HAP-1 (cell line): ENCODE measurements around the gene HLA-DQA2.
"Not testable (repeated sequence)": the region's sequence is repeated elsewhere in the genome, so short reads cannot be mapped to it uniquely, and the experiment has no call there.

ENCODE experiments used
- DNase-seq, 2 experiments: peaks; one replicate each; pipeline ENCODE4 v3.0.0-alpha.2; 2016 to 2020; ENCODE audit warnings: low spot score in 2 of 2
- H3K27me3 ChIP-seq: fragments of 250-450 bp; sonication (Bioruptor Pico); 2 replicates; pipeline ENCODE4 v1.5.1; 2020; ENCODE audit warnings: low read depth, mild to moderate bottlenecking, moderate library complexity
- H3K36me3 ChIP-seq: fragments of 250-450 bp; sonication (Bioruptor Pico); replicated peaks from 2 replicates; pipeline ENCODE4 v1.5.1; 2020; ENCODE audit warnings: mild to moderate bottlenecking
- H3K4me1 ChIP-seq: fragments of 250-450 bp; sonication (Bioruptor Pico); 2 replicates; pipeline ENCODE4 v1.5.1; 2020; ENCODE audit warnings: mild to moderate bottlenecking
- H3K4me3 ChIP-seq: fragments of 250-450 bp; sonication (Bioruptor Pico); 2 replicates; pipeline ENCODE4 v1.5.1; 2020; ENCODE audit warnings: mild to moderate bottlenecking, moderate library complexity
- H3K9me3 ChIP-seq: fragments of 250-450 bp; sonication (Bioruptor Pico); 2 replicates; pipeline ENCODE4 v1.5.1; 2020; ENCODE audit warnings: mild to moderate bottlenecking, moderate library complexity
- in situ Hi-C: fragments of 300-500 bp; cut with MboI; formaldehyde crosslinking; loops from 3 replicates; pipeline ENCODE4 v1.14.3; 2020; ENCODE audit warnings: low sequenced_read_pairs, inconsistent platforms, mixed read lengths

The HLA-DQA2 gene

GRCh38 chr6:32741031-32741960 lies at the start of gene HLA-DQA2:
TSS of gene HLA-DQA2 (plus strand) at chr6:32741391. CDS start at chr6:32741444, 53 bp downstream.
- Histone ChIP-seq H3K4me3 (no peak within 1 kb of the TSS), H3K36me3 (no peaks in the 10 kb centered on the region), H3K9me3 (no peaks in the 10 kb centered on the region), H3K4me1 (no peaks in the 10 kb centered on the region), H3K27me3 (peaks cover 32% of the 10 kb centered on the region)
- DNase-seq: no peak
- in situ Hi-C loops: no loop called here

- Histone ChIP-seq H3K4me1 (no peaks in the 10 kb centered on the region), H3K4me3 (no peak overlapping the region), H3K27me3 (peaks cover 5% of the 10 kb centered on the region; the same call in 1 of the 2 replicates), H3K9me3 (no peaks in the 10 kb centered on the region), H3K36me3 (no peaks in the 10 kb centered on the region)
- in situ Hi-C loops: loop anchor here (10.0 kb wide), 1 partner anchor 277 kb away; no protein-coding TSS in a partner anchor
- peak; percentile 15 to 40 for DNase-seq
These were observed 49.2 kb upstream of the HLA-DQA2 start for GRCh38 chr6:32692019-32692418.

- in situ Hi-C loops: loop anchor here (10.0 kb wide), 1 partner anchor 282 kb away; no protein-coding TSS in a partner anchor
These were observed 44.2 kb upstream of the HLA-DQA2 start for GRCh38 chr6:32697031-32697430.

GRCh38 chr6:32700391-32701040 lies 40.7 kb upstream of the HLA-DQA2 start:
- no peaks in the 10 kb centered on the region for H3K36me3 ChIP-seq
- no peaks in the 10 kb centered on the region for H3K4me1 ChIP-seq
- in situ Hi-C loops: no loop called here
- no peaks in the 10 kb centered on the region for H3K9me3 ChIP-seq
- DNase-seq: peak; percentile 55 to 56
- no peak overlapping the region for H3K4me3 ChIP-seq
- peaks cover 6% of the 10 kb centered on the region; the same call in 1 of the 2 replicates for H3K27me3 ChIP-seq

More at GRCh38 chr6:32697031-32697430, 44.2 kb upstream of the HLA-DQA2 start:
- no peaks in the 10 kb centered on the region for H3K4me1 ChIP-seq
- no peaks in the 10 kb centered on the region for H3K9me3 ChIP-seq
- H3K4me3 ChIP-seq: no peak overlapping the region
- H3K27me3 ChIP-seq: peaks cover 8% of the 10 kb centered on the region
- DNase-seq: no peak
- no peaks in the 10 kb centered on the region for H3K36me3 ChIP-seq

GRCh38 chr6:32703347-32703746 lies 37.8 kb upstream of the HLA-DQA2 start:
- in situ Hi-C loops: no loop called here
- no peak for DNase-seq
- no peaks in the 10 kb centered on the region for H3K4me1 ChIP-seq
- H3K27me3 ChIP-seq: peaks cover 3% of the 10 kb centered on the region; the same call in 1 of the 2 replicates
- H3K36me3 ChIP-seq: no peaks in the 10 kb centered on the region
- H3K9me3 ChIP-seq: no peaks in the 10 kb centered on the region
- H3K4me3 ChIP-seq: no peak overlapping the region

GRCh38 chr6:32705164-32705563 lies 36.0 kb upstream of the HLA-DQA2 start:
- H3K4me3 ChIP-seq, H3K9me3 ChIP-seq, DNase-seq, H3K27me3 ChIP-seq, H3K36me3 ChIP-seq, H3K4me1 ChIP-seq, in situ Hi-C loops: not testable (repeated sequence)

GRCh38 chr6:32709625-32710024 lies 31.6 kb upstream of the HLA-DQA2 start:
- H3K36me3 ChIP-seq: no peaks in the 10 kb centered on the region
- H3K27me3 ChIP-seq: peaks cover 7% of the 10 kb centered on the region; the same call in 1 of the 2 replicates
- no peaks in the 10 kb centered on the region for H3K4me1 ChIP-seq
- in situ Hi-C loops: no loop called here
- H3K9me3 ChIP-seq: no peaks in the 10 kb centered on the region
- H3K4me3 ChIP-seq: no peak overlapping the region
- DNase-seq: no peak

- Histone ChIP-seq H3K27me3 (peaks cover 9% of the 10 kb centered on the region; the same call in 1 of the 2 replicates), H3K9me3 (no peaks in the 10 kb centered on the region), H3K4me3 (no peak overlapping the region), H3K4me1 (no peaks in the 10 kb centered on the region), H3K36me3 (no peaks in the 10 kb centered on the region)
- no peak for DNase-seq
- in situ Hi-C loops: no loop called here
These were observed 27.9 kb upstream of the HLA-DQA2 start for GRCh38 chr6:32713241-32713640.

- Histone ChIP-seq H3K4me3 (no peak overlapping the region), H3K9me3 (no peaks in the 10 kb centered on the region), H3K4me1 (no peaks in the 10 kb centered on the region), H3K27me3 (peaks cover 17% of the 10 kb centered on the region), H3K36me3 (no peaks in the 10 kb centered on the region)
- DNase-seq: no peak
- in situ Hi-C loops: no loop called here
These were observed 24.8 kb upstream of the HLA-DQA2 start for GRCh38 chr6:32716396-32716795.

GRCh38 chr6:32718879-32719278 lies 22.3 kb upstream of the HLA-DQA2 start:
- Histone ChIP-seq H3K4me3 (no peak overlapping the region), H3K27me3 (peaks cover 14% of the 10 kb centered on the region), H3K4me1 (no peaks in the 10 kb centered on the region), H3K36me3 (no peaks in the 10 kb centered on the region), H3K9me3 (no peaks in the 10 kb centered on the region)
- no peak for DNase-seq
- in situ Hi-C loops: no loop called here

- Histone ChIP-seq H3K4me3 (no peak overlapping the region), H3K9me3 (no peaks in the 10 kb centered on the region), H3K4me1 (no peaks in the 10 kb centered on the region), H3K36me3 (no peaks in the 10 kb centered on the region), H3K27me3 (peaks cover 14% of the 10 kb centered on the region)
- in situ Hi-C loops: no loop called here
- no peak for DNase-seq
These were observed 3.1 kb upstream of the HLA-DQA2 start for GRCh38 chr6:32738126-32738525.

- H3K27me3 ChIP-seq: peaks cover 29% of the 10 kb centered on the region
- no peaks in the 10 kb centered on the region for H3K9me3 ChIP-seq
- in situ Hi-C loops: no loop called here
- H3K4me3 ChIP-seq: no peak overlapping the region
- no peak for DNase-seq
- H3K4me1 ChIP-seq: no peaks in the 10 kb centered on the region
- H3K36me3 ChIP-seq: no peaks in the 10 kb centered on the region
These were observed 1.2 kb downstream of the HLA-DQA2 start for GRCh38 chr6:32742374-32742773.

- Histone ChIP-seq H3K36me3 (no peaks in the 10 kb centered on the region), H3K4me1 (peaks cover 13% of the 10 kb centered on the region), H3K9me3 (no peaks in the 10 kb centered on the region), H3K27me3 (peaks cover 29% of the 10 kb centered on the region), H3K4me3 (no peak overlapping the region)
- in situ Hi-C loops: no loop called here
- no peak for DNase-seq
These were observed 3.6 kb downstream of the HLA-DQA2 start for GRCh38 chr6:32744776-32745175.

- H3K4me3 ChIP-seq, in situ Hi-C loops, DNase-seq, H3K36me3 ChIP-seq, H3K9me3 ChIP-seq: not testable (repeated sequence)
- Histone ChIP-seq H3K4me1 (peaks cover 13% of the 10 kb centered on the region), H3K27me3 (peaks cover 29% of the 10 kb centered on the region)
These were observed 4.5 kb downstream of the HLA-DQA2 start for GRCh38 chr6:32745649-32746048.
